Measurements from ENCODE around the gene ST6GAL1. TPM values are rescaled to one million over a fixed set of nuclear protein-coding genes. Genes with fewer than 3 reads are reported as not detected.

The ST6GAL1 gene
- total RNA-seq, 4 donors from 2014 or later, result 32.6 to 107 (median 57.1) TPM

- no peaks in the 10 kb centered on the region for H3K4me1 ChIP-seq
- no peak overlapping the region for H3K4me3 ChIP-seq
- intact Hi-C loops (cut with DNase I; ENCODE audit: low total_unique reads), result no loop called here
- no peaks in the 10 kb centered on the region for H3K27me3 ChIP-seq
- no peaks in the 10 kb centered on the region for H3K9me3 ChIP-seq
- no peaks in the 10 kb centered on the region for H3K36me3 ChIP-seq
- H3K27ac ChIP-seq, result no peak overlapping the region
- TF ChIP-seq POLR2A (IDR thresholded peaks at IDR 0.05) (no peak), CTCF (IDR thresholded peaks at IDR 0.05) (no peak)
- DNase-seq, result no peak
Observed at GRCh38 chr3:187013159-187013716, 82.9 kb downstream of the ST6GAL1 start.

- intact Hi-C loops (cut with DNase I; ENCODE audit: low total_unique reads), result no loop called here
Observed at GRCh38 chr3:187014417-187014864, 84.1 kb downstream of the ST6GAL1 start.

GRCh38 chr3:187015903-187016638 lies 85.7 kb downstream of the ST6GAL1 start:
- H3K27me3 ChIP-seq, result no peaks in the 10 kb centered on the region
- no peak for DNase-seq
- TF ChIP-seq POLR2A (IDR thresholded peaks at IDR 0.05) (no peak), CTCF (IDR thresholded peaks at IDR 0.05) (no peak)
- no peaks in the 10 kb centered on the region for H3K36me3 ChIP-seq
- no peak overlapping the region for H3K4me3 ChIP-seq
- intact Hi-C loops (cut with DNase I; ENCODE audit: low total_unique reads), result no loop called here
- no peaks in the 10 kb centered on the region for H3K9me3 ChIP-seq
- no peak overlapping the region for H3K27ac ChIP-seq
- no peaks in the 10 kb centered on the region for H3K4me1 ChIP-seq

More at GRCh38 chr3:187014417-187014864, 84.1 kb downstream of the ST6GAL1 start:
- no peaks in the 10 kb centered on the region for H3K9me3 ChIP-seq
- TF ChIP-seq POLR2A (IDR thresholded peaks at IDR 0.05) (no peak), CTCF (IDR thresholded peaks at IDR 0.05) (no peak)
- no peaks in the 10 kb centered on the region for H3K4me1 ChIP-seq
- H3K27ac ChIP-seq, result no peak overlapping the region
- no peak overlapping the region for H3K4me3 ChIP-seq
- no peak for DNase-seq
- H3K27me3 ChIP-seq, result no peaks in the 10 kb centered on the region
- H3K36me3 ChIP-seq, result no peaks in the 10 kb centered on the region

- H3K9me3 ChIP-seq, result no peaks in the 10 kb centered on the region
Observed at GRCh38 chr3:187016639-187017345, 86.5 kb downstream of the ST6GAL1 start.

More at GRCh38 chr3:187016639-187017345, 86.5 kb downstream of the ST6GAL1 start:
- Histone ChIP-seq H3K27me3 (no peaks in the 10 kb centered on the region), H3K4me3 (no peak overlapping the region), H3K4me1 (no peaks in the 10 kb centered on the region), H3K36me3 (no peaks in the 10 kb centered on the region), H3K27ac (no peak overlapping the region)
- intact Hi-C loops (cut with DNase I; ENCODE audit: low total_unique reads), result no loop called here
- no peak for TF ChIP-seq POLR2A (IDR thresholded peaks at IDR 0.05)
- no peak for TF ChIP-seq CTCF (IDR thresholded peaks at IDR 0.05)
- no peak for DNase-seq

Data from uterus (tissue), 4 donors.